Transverse colon (tissue), 4 donors: ENCODE measurements around the gene PDGFC. TPM values are rescaled to one million over a fixed set of nuclear protein-coding genes. Genes with fewer than 3 reads are reported as not detected.
A peak's percentile ranks its signal among the peaks of the same experiment; 100 is the strongest.

ENCODE experiments used
- DNase-seq: peaks from one replicate; pipeline ENCODE4 v3.0.0-alpha.2; 2019
- H3K27ac ChIP-seq, 4 donors: fragments of 200-600 bp; sonication (generic); 2 replicates each; pipeline ENCODE4 v1.5.1; 2016 to 2018; ENCODE audit warnings: inconsistent platforms in 4 of 4
- H3K27me3 ChIP-seq: fragments of 200-600 bp; sonication (generic); 2 replicates; pipeline ENCODE4 v1.5.1; 2017; ENCODE audit warnings: inconsistent platforms
- H3K36me3 ChIP-seq, 4 donors: fragments of 200-600 bp; sonication (generic); 2 replicates each; pipeline ENCODE4 v1.5.1; 2017 to 2019; ENCODE audit warnings: inconsistent platforms in 4 of 4
- H3K4me1 ChIP-seq, 4 donors: fragments of 200-600 bp; sonication (generic); 2 replicates each; pipeline ENCODE4 v1.5.1; 2017 to 2020; ENCODE audit warnings: inconsistent platforms in 4 of 4
- H3K4me3 ChIP-seq, 4 donors: fragments of 200-600 bp; sonication (generic); 1 replicate in 1 of 4; 2 replicates in 3 of 4; pipeline versions ENCODE4 v1.5.1 to v1.6.1; 2017 to 2019; ENCODE audit warnings: inconsistent platforms in 4 of 4
- H3K9me3 ChIP-seq, 2 donors: fragments of 200-600 bp; sonication (generic); 2 replicates each; pipeline ENCODE4 v1.5.1; 2017 to 2019; ENCODE audit warnings: inconsistent platforms in 2 of 2
- EP300 ChIP-seq: sonication (generic); formaldehyde crosslinking; IDR thresholded peaks from one replicate; pipeline ENCODE4 v1.6.1; 2017; ENCODE audit warnings: antibody characterized with exemption, low read depth
- POLR2A ChIP-seq: fragments of 450-650 bp; IDR thresholded peaks from one replicate; pipeline ENCODE4 v1.6.1; 2016; ENCODE audit warnings: antibody characterized with exemption, mild to moderate bottlenecking, moderate library complexity
- POLR2AphosphoS5 ChIP-seq, 3 donors: sonication (generic); formaldehyde crosslinking; IDR thresholded peaks; one replicate each; pipeline ENCODE4 v1.6.1; 2016; ENCODE audit warnings: antibody characterized with exemption in 3 of 3
- WGBS, 2 donors: methylation state at CpG; one replicate each; pipeline ENCODE4 v1.1.5; 2018; ENCODE audit warnings: low coverage in 1 of 2; 5-methylcytosine and 5-hydroxymethylcytosine counted together
- in situ Hi-C, 4 donors: fragments of 200-750 bp; cut with MboI; loops; one replicate each; pipeline versions ENCODE4 v1.15.0 to v1.15.1; 2017; ENCODE audit warnings: low sequenced_read_pairs in 3 of 4, low pct_ligation_motif_present in 1 of 4, low pct_unique_long_range_greater_than_20kb in 1 of 4
- intact Hi-C: fragments of 100-400 bp; cut with DNase I; formaldehyde crosslinking; loops from one replicate; pipeline ENCODE4 v1.15.1; 2023; ENCODE audit warnings: low total_unique reads
- total RNA-seq, 4 donors: library from RNA; depleted of rRNA; stranded (reverse); fragments of >200 nt; gene quantifications; one replicate each; pipeline ENCODE4 v1.1.0, GENCODE V29; 2016
- TF ChIP-seq, protein P1 (sequence below), 5 experiments: fragments of 200-600 bp in 3 of 5; fragments of 450-650 bp in 2 of 5; sonication (generic) in 3 of 5; IDR thresholded peaks; 1 replicate in 2 of 5; 2 replicates in 3 of 5; pipeline ENCODE4 v1.5.1; 2016 to 2017; ENCODE audit warnings: antibody characterized with exemption in 5 of 5, inconsistent platforms in 3 of 5, mild to moderate bottlenecking in 2 of 5, moderate library complexity in 1 of 5

The PDGFC gene
- total RNA-seq, 4 donors from 2014 or later = 0.40 to 20.6 (median 7.5) TPM

DNA sequence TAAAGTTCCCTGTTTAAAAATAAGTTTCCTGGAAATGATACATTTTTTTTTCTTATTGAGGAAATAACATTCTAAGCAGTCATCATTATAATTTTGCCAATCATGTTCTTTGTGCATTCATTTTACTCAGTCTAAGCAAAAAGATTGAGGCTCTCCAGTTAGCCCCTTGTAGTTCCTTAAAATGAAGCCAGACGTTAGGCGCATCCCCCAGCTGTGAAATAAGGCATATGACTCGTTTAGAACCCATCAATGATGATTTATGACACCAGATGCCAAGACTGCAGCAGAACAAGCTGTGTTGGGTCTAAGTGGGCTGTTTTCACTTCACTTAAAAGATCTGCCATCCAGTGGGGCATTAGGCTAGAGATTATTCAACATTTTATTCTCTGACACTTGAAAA, 17.0 kb downstream of the PDGFC start:
- H3K36me3 ChIP-seq = no peaks in the 10 kb centered on the region
- intact Hi-C loops = no loop called here
- TF ChIP-seq EP300 = no peak
- no peaks in the 10 kb centered on the region for H3K27me3 ChIP-seq
- DNase-seq = no peak
- peak overlapping the region in 1 of 4 donors; percentile 11 for H3K27ac ChIP-seq
- no peak overlapping the region for H3K4me3 ChIP-seq
- in situ Hi-C loops = loop anchor here in 1 of 4 donors (25.0 kb wide), 1 partner anchor 992 kb away; the partner anchor contains the start of gene CTSO
- H3K4me1 ChIP-seq = peaks cover 14 to 43% (median 22%) of the 10 kb centered on the region in 4 donors
- no peaks in the 10 kb centered on the region for H3K9me3 ChIP-seq
- 47 to 56% methylated on average over 3 of the region's 3 CpGs for WGBS, 2 donors

DNA sequence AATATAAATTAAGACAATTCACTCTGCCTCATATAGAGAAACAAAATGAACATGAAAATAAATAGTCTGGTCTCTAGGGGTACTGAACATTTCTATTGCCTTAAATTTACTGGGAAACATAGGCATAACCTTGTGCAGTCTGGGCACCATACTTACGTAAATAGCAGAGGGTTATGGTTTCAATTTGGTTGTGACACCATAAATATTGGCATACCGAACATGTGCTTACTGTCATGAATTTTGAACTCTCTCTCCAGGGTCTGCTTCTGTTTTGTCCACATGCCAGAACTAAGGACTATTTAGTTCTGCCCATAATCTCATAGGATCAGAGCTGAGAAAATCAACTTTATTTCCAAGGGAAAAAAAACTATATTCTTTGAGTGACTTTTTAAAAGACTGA, 17.6 kb downstream of the PDGFC start:
- no peaks in the 10 kb centered on the region for H3K27me3 ChIP-seq
- in situ Hi-C loops = loop anchor here in 1 of 4 donors (25.0 kb wide), 1 partner anchor 992 kb away; the partner anchor contains the start of gene CTSO
- no peak overlapping the region for H3K4me3 ChIP-seq
- no peak for TF ChIP-seq POLR2AphosphoS5 (IDR thresholded peaks at IDR 0.05)
- TF ChIP-seq, protein P1, sequence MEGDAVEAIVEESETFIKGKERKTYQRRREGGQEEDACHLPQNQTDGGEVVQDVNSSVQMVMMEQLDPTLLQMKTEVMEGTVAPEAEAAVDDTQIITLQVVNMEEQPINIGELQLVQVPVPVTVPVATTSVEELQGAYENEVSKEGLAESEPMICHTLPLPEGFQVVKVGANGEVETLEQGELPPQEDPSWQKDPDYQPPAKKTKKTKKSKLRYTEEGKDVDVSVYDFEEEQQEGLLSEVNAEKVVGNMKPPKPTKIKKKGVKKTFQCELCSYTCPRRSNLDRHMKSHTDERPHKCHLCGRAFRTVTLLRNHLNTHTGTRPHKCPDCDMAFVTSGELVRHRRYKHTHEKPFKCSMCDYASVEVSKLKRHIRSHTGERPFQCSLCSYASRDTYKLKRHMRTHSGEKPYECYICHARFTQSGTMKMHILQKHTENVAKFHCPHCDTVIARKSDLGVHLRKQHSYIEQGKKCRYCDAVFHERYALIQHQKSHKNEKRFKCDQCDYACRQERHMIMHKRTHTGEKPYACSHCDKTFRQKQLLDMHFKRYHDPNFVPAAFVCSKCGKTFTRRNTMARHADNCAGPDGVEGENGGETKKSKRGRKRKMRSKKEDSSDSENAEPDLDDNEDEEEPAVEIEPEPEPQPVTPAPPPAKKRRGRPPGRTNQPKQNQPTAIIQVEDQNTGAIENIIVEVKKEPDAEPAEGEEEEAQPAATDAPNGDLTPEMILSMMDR (IDR thresholded peaks at IDR 0.05) = no peak
- no peak for TF ChIP-seq EP300
- TF ChIP-seq POLR2A = no peak
- WGBS, 2 donors = 77 to 83% methylated on average over 1 to 2 of the region's 2 CpGs
- H3K27ac ChIP-seq = peak overlapping the region in 1 of 4 donors; percentile 9
- H3K36me3 ChIP-seq = no peaks in the 10 kb centered on the region
- intact Hi-C loops = no loop called here
- no peak for DNase-seq
- H3K4me1 ChIP-seq = peaks cover 13 to 41% (median 21%) of the 10 kb centered on the region in 4 donors
- no peaks in the 10 kb centered on the region for H3K9me3 ChIP-seq

DNA sequence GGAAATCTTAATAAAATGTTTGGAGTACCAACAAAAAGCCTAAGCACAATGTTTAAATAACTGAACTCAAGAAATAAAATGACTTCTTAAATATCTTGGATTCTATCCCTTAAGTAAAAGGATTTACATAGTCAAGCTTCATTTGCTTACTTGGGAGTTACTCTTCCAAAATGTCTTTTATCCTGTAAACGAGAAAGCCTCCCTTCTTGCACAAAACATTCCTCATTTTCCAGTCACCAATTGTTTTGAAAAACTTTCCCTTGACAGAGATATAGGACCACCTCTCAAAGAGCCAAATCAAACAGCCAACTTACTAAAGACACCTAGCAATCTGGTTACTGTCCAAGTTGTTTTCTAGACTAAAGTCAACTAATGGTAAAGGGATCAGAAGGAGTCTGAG, 18.6 kb downstream of the PDGFC start:
- Histone ChIP-seq H3K4me3 (no peak overlapping the region), H3K4me1 (peaks cover 4 to 40% (median 13%) of the 10 kb centered on the region in 4 donors), H3K9me3 (no peaks in the 10 kb centered on the region), H3K27ac (peak overlapping the region in 2 of 4 donors; percentile 9 to 12), H3K36me3 (no peaks in the 10 kb centered on the region), H3K27me3 (no peaks in the 10 kb centered on the region)
- no peak for TF ChIP-seq POLR2AphosphoS5 (IDR thresholded peaks at IDR 0.05)
- TF ChIP-seq, protein P1 (IDR thresholded peaks at IDR 0.05) = no peak
- TF ChIP-seq EP300 = no peak
- no peak for TF ChIP-seq POLR2A
- intact Hi-C loops (no loop called here), in situ Hi-C loops (loop anchor here in 1 of 4 donors (25.0 kb wide), 1 partner anchor 991 kb away; the partner anchor contains the start of gene CTSO)
- WGBS, 2 donors = 14 to 44% methylated on average over 1 of the region's 1 CpG
- DNase-seq = no peak

DNA sequence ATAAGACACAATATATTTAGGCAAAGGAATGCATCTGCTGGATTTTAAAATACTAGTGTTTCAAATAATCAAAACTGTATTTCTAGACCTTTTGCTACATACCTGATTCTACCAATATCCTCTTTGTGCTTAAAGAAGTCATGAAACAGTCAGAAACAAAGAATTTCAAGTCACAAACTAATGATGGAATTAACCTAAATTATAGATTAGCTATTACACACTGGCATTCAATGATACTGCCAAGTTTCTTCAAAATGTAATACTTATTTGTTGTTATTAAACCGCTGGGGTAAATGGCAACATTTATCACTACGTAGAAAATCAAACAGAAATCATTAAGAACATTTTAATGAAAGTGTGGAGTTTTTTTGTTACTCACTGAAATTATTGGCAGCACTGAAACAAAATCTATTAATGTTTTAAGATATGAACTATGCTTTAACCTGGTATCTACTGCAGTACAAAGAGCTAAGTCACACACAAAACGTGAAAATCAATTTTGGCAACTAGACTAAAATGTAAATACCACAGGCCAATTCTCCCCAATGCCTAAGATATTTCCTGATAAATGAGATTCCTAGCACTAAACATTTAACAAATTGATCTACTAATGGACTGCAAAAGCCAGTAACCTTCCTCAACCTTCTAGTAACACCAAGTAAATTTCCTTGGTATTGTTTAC, 19.4 kb downstream of the PDGFC start:
- 74 to 78% methylated on average over 3 of the region's 3 CpGs for WGBS, 2 donors
- TF ChIP-seq EP300 = no peak
- no peak for TF ChIP-seq POLR2AphosphoS5 (IDR thresholded peaks at IDR 0.05)
- TF ChIP-seq POLR2A = no peak
- TF ChIP-seq, protein P1 (IDR thresholded peaks at IDR 0.05) = no peak
- DNase-seq = no peak
- in situ Hi-C loops (loop anchor here in 1 of 4 donors (25.0 kb wide), 1 partner anchor 990 kb away; the partner anchor contains the start of gene CTSO), intact Hi-C loops (no loop called here)
- Histone ChIP-seq H3K27me3 (no peaks in the 10 kb centered on the region), H3K9me3 (no peaks in the 10 kb centered on the region), H3K4me3 (no peak overlapping the region), H3K36me3 (no peaks in the 10 kb centered on the region), H3K4me1 (peaks cover 0 to 32% (median 9%) of the 10 kb centered on the region in 4 donors), H3K27ac (peak overlapping the region in 2 of 4 donors; percentile 12 to 19)
